ENCODE measurements around the gene IBTK.

DNA sequence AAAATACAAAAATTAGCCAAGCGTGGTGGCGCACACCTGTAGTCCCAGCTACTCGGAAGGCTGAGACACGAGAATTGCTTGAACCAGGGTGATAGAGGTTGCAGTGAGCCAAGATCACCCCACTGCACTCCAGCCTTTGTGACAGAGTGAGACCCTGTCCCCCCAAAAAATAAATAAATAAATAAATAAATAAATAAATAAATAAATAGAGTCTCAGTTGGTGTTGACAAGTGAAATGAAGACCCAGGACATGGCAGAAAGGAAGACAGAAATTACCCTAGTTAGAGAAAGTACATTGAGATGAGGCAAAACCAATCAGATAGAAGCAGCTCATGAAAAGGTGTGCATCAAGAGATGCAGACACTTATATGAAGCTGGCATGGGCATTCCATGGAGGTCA, 105.0 kb downstream of the IBTK start:
- TF ChIP-seq, protein P1, sequence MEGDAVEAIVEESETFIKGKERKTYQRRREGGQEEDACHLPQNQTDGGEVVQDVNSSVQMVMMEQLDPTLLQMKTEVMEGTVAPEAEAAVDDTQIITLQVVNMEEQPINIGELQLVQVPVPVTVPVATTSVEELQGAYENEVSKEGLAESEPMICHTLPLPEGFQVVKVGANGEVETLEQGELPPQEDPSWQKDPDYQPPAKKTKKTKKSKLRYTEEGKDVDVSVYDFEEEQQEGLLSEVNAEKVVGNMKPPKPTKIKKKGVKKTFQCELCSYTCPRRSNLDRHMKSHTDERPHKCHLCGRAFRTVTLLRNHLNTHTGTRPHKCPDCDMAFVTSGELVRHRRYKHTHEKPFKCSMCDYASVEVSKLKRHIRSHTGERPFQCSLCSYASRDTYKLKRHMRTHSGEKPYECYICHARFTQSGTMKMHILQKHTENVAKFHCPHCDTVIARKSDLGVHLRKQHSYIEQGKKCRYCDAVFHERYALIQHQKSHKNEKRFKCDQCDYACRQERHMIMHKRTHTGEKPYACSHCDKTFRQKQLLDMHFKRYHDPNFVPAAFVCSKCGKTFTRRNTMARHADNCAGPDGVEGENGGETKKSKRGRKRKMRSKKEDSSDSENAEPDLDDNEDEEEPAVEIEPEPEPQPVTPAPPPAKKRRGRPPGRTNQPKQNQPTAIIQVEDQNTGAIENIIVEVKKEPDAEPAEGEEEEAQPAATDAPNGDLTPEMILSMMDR (IDR thresholded peaks at IDR 0.05; ENCODE audit: low read depth, low read length, missing input control), result no peak
- TF ChIP-seq TAF1 (conservative IDR thresholded peaks at IDR 0.05) (no peak), SP1 (IDR thresholded peaks at IDR 0.05) (no peak), RAD21 (IDR thresholded peaks at IDR 0.05) (no peak), YY1 (IDR thresholded peaks at IDR 0.05) (no peak), EGR1 (IDR thresholded peaks at IDR 0.05; ENCODE audit: low read depth in 2 of 2) (no peak)
- TF ChIP-seq, protein P2, sequence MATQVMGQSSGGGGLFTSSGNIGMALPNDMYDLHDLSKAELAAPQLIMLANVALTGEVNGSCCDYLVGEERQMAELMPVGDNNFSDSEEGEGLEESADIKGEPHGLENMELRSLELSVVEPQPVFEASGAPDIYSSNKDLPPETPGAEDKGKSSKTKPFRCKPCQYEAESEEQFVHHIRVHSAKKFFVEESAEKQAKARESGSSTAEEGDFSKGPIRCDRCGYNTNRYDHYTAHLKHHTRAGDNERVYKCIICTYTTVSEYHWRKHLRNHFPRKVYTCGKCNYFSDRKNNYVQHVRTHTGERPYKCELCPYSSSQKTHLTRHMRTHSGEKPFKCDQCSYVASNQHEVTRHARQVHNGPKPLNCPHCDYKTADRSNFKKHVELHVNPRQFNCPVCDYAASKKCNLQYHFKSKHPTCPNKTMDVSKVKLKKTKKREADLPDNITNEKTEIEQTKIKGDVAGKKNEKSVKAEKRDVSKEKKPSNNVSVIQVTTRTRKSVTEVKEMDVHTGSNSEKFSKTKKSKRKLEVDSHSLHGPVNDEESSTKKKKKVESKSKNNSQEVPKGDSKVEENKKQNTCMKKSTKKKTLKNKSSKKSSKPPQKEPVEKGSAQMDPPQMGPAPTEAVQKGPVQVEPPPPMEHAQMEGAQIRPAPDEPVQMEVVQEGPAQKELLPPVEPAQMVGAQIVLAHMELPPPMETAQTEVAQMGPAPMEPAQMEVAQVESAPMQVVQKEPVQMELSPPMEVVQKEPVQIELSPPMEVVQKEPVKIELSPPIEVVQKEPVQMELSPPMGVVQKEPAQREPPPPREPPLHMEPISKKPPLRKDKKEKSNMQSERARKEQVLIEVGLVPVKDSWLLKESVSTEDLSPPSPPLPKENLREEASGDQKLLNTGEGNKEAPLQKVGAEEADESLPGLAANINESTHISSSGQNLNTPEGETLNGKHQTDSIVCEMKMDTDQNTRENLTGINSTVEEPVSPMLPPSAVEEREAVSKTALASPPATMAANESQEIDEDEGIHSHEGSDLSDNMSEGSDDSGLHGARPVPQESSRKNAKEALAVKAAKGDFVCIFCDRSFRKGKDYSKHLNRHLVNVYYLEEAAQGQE (IDR thresholded peaks at IDR 0.05), result no peak
- TF ChIP-seq, protein P3, sequence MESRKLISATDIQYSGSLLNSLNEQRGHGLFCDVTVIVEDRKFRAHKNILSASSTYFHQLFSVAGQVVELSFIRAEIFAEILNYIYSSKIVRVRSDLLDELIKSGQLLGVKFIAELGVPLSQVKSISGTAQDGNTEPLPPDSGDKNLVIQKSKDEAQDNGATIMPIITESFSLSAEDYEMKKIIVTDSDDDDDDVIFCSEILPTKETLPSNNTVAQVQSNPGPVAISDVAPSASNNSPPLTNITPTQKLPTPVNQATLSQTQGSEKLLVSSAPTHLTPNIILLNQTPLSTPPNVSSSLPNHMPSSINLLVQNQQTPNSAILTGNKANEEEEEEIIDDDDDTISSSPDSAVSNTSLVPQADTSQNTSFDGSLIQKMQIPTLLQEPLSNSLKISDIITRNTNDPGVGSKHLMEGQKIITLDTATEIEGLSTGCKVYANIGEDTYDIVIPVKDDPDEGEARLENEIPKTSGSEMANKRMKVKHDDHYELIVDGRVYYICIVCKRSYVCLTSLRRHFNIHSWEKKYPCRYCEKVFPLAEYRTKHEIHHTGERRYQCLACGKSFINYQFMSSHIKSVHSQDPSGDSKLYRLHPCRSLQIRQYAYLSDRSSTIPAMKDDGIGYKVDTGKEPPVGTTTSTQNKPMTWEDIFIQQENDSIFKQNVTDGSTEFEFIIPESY (IDR thresholded peaks at IDR 0.05), result no peak

Data from liver (tissue), 3 donors.